GM23338 (cell line): Measurements from ENCODE around the gene MEGF6. TPM values are rescaled to one million over a fixed set of nuclear protein-coding genes. Genes with fewer than 3 reads are reported as not detected.

Experiments used
- ATAC-seq: fragments of 200-7000 bp; cut with Tn5 transposase; 3 replicates; pipeline ENCODE4 v1.9.1; 2020
- DNase-seq: peaks from one replicate; pipeline ENCODE4 v3.0.0-alpha.2; 2015; ENCODE audit warnings: low spot score
- H2AFZ ChIP-seq: fragments of 200-600 bp; sonication (generic); 2 replicates; pipeline ENCODE4 v1.8.0; 2016; ENCODE audit warnings: antibody characterized with exemption, mild to moderate bottlenecking, moderate library complexity
- H3F3A ChIP-seq: fragments of 200-600 bp; sonication (generic); replicated peaks from 2 replicates; pipeline ENCODE4 v1.8.0; 2017; ENCODE audit warnings: antibody characterized with exemption, mixed run types, low read depth
- H3K27ac ChIP-seq: fragments of 200-600 bp; sonication (generic); 2 replicates; pipeline ENCODE4 v1.6.1; 2016; ENCODE audit warnings: low read depth
- H3K27me3 ChIP-seq: fragments of 200-600 bp; sonication (generic); 2 replicates; pipeline ENCODE4 v1.8.0; 2016; ENCODE audit warnings: mild to moderate bottlenecking, mixed run types, moderate library complexity; ENCODE audit not compliant: insufficient read depth
- H3K36me3 ChIP-seq: fragments of 200-600 bp; sonication (generic); 2 replicates; pipeline ENCODE4 v1.8.0; 2016; ENCODE audit warnings: mild to moderate bottlenecking; ENCODE audit not compliant: insufficient read depth
- H3K4me1 ChIP-seq: fragments of 200-600 bp; sonication (generic); 2 replicates; pipeline ENCODE4 v1.8.0; 2016; ENCODE audit warnings: mild to moderate bottlenecking, moderate library complexity; ENCODE audit not compliant: insufficient read depth
- H3K4me2 ChIP-seq: fragments of 200-600 bp; sonication (generic); 2 replicates; pipeline ENCODE4 v1.7.1; 2017; ENCODE audit warnings: mixed run types
- H3K4me3 ChIP-seq: fragments of 200-600 bp; sonication (generic); 2 replicates; pipeline ENCODE4 v1.6.1; 2016; ENCODE audit warnings: mixed run types
- H3K79me2 ChIP-seq: fragments of 200-600 bp; sonication (generic); replicated peaks from 2 replicates; pipeline ENCODE4 v1.8.0; 2017; ENCODE audit warnings: mild to moderate bottlenecking; ENCODE audit not compliant: insufficient read depth
- H3K9me2 ChIP-seq: fragments of 200-600 bp; sonication (generic); 2 replicates; pipeline ENCODE4 v1.8.0; 2017; ENCODE audit not compliant: insufficient read depth
- H4K20me1 ChIP-seq: fragments of 200-600 bp; sonication (generic); replicated peaks from 2 replicates; pipeline ENCODE4 v1.8.0; 2017; ENCODE audit warnings: mild to moderate bottlenecking; ENCODE audit not compliant: insufficient read depth
- H3K27ac Mint-ChIP-seq: 2 replicates; pipeline ENCODE4 v1.8.0; 2020; ENCODE audit warnings: inconsistent platforms, mild to moderate bottlenecking, moderate library complexity, mixed read lengths
- H3K27me3 Mint-ChIP-seq: 3 replicates; pipeline ENCODE4 v1.8.0; 2022; ENCODE audit warnings: low read depth, mild to moderate bottlenecking, moderate library complexity, mixed read lengths, inconsistent platforms; ENCODE audit not compliant: insufficient read depth, poor library complexity
- H3K36me3 Mint-ChIP-seq: 3 replicates; pipeline ENCODE4 v1.8.0; 2021; ENCODE audit warnings: low read depth, mild to moderate bottlenecking, inconsistent platforms, moderate library complexity, mixed read lengths
- H3K4me1 Mint-ChIP-seq: 3 replicates; pipeline ENCODE4 v1.8.0; 2020; ENCODE audit warnings: mild to moderate bottlenecking, inconsistent platforms, mixed read lengths
- H3K4me3 Mint-ChIP-seq: 3 replicates; pipeline ENCODE4 v1.8.0; 2021; ENCODE audit warnings: moderate library complexity, mild to moderate bottlenecking, inconsistent platforms, mixed read lengths
- H3K9me3 Mint-ChIP-seq: 3 replicates; pipeline ENCODE4 v1.8.0; 2020; ENCODE audit warnings: moderate library complexity, mild to moderate bottlenecking, inconsistent platforms, mixed read lengths
- CTCF ChIP-seq, 2 experiments: fragments of 200-600 bp in 1 of 2; sonication (generic) in 1 of 2; conservative IDR thresholded peaks; 2 replicates each; pipeline versions ENCODE4 v1.5.1 to v1.6.1; 2016 to 2017; ENCODE audit warnings: antibody characterized with exemption in 2 of 2, low read depth in 2 of 2, mild to moderate bottlenecking in 2 of 2, moderate library complexity in 1 of 2
- ETS1 ChIP-seq: IDR thresholded peaks from 2 replicates; pipeline ENCODE4 v1.6.1; 2016; ENCODE audit warnings: antibody characterized with exemption
- EZH2phosphoT487 ChIP-seq: fragments of 200-600 bp; sonication (generic); IDR thresholded peaks from one replicate; pipeline ENCODE4 v1.8.1; 2018; ENCODE audit warnings: antibody characterized with exemption; ENCODE audit not compliant: unreplicated experiment
- POLR2AphosphoS5 ChIP-seq: IDR thresholded peaks from 2 replicates; pipeline ENCODE4 v1.6.1; 2016; ENCODE audit warnings: antibody characterized with exemption, low read depth
- ZNF114 ChIP-seq: fragments of 250-450 bp; sonication (Bioruptor Pico); IDR thresholded peaks from 2 replicates; pipeline ENCODE4 v1.5.0; 2020; ENCODE audit warnings: mild to moderate bottlenecking, moderate library complexity
- ZNF331 ChIP-seq: fragments of 250-450 bp; sonication (Bioruptor Pico); IDR thresholded peaks from 2 replicates; pipeline ENCODE4 v1.5.0; 2020; ENCODE audit warnings: low read depth, mild to moderate bottlenecking, moderate library complexity
- polyA plus RNA-seq: library from polyadenylated mRNA; unstranded; fragments of >200 nt; fragmentation: Nextera tagmentation; extraction: Ambion mirVana; gene quantifications from 2 replicates; pipeline ENCODE4 v1.2.1, GENCODE V29; 2016
- total RNA-seq: library from RNA; depleted of rRNA; stranded (reverse); fragments of >200 nt; shearing (Covaris generic); gene quantifications from 2 replicates; pipeline ENCODE4 v1.2.3, GENCODE V29; 2014

The MEGF6 gene
- total and polyA plus RNA-seq, 2 experiments from 2014 or later: 4.0 to 21.4 TPM

- Mint-ChIP-seq H3K4me3 (no peak overlapping the region), H3K27me3 (peaks cover 5% of the 10 kb centered on the region), H3K9me3 (no peaks in the 10 kb centered on the region), H3K4me1 (peaks cover 2% of the 10 kb centered on the region; the same call in 1 of the 3 replicates), H3K36me3 (no peaks in the 10 kb centered on the region; the same call in 2 of the 3 replicates), H3K27ac (no peak overlapping the region)
- Histone ChIP-seq H3K4me3 (no peak overlapping the region), H3K79me2 (no peaks in the 10 kb centered on the region), H3K4me1 (no peaks in the 10 kb centered on the region), H2AFZ (no peak overlapping the region), H3K36me3 (no peaks in the 10 kb centered on the region), H4K20me1 (no peaks in the 10 kb centered on the region), H3K27me3 (no peaks in the 10 kb centered on the region), H3F3A (no peaks in the 10 kb centered on the region), H3K27ac (no peak overlapping the region), H3K9me2 (no peaks in the 10 kb centered on the region), H3K4me2 (no peak overlapping the region)
- TF ChIP-seq CTCF (conservative IDR thresholded peaks at IDR 0.05; ENCODE audit: low read depth in 2 of 2) (no peak), ZNF331 (CRISPR knock-in tag) (no peak), ETS1 (no peak)
- ATAC-seq (no peak), DNase-seq (no peak)
Measured at GRCh38 chr1:3463891-3464648, 147.2 kb downstream of the MEGF6 start.

- Mint-ChIP-seq H3K36me3 (peaks cover 4% of the 10 kb centered on the region; the same call in 1 of the 3 replicates), H3K9me3 (no peaks in the 10 kb centered on the region; the same call in 2 of the 3 replicates), H3K4me1 (peaks cover 7% of the 10 kb centered on the region), H3K27ac (no peak overlapping the region), H3K27me3 (peaks cover 7% of the 10 kb centered on the region), H3K4me3 (no peak overlapping the region)
- Histone ChIP-seq H3K27me3 (no peaks in the 10 kb centered on the region), H3K4me1 (no peaks in the 10 kb centered on the region), H3K27ac (no peak overlapping the region), H3K4me2 (no peak overlapping the region), H3F3A (no peaks in the 10 kb centered on the region), H3K36me3 (no peaks in the 10 kb centered on the region), H3K79me2 (no peaks in the 10 kb centered on the region), H2AFZ (no peak overlapping the region), H3K9me2 (no peaks in the 10 kb centered on the region), H3K4me3 (no peak overlapping the region), H4K20me1 (no peaks in the 10 kb centered on the region)
- ATAC-seq: no peak
- no peak for DNase-seq
- TF ChIP-seq ETS1 (no peak), ZNF114 (CRISPR knock-in tag) (no peak), POLR2AphosphoS5 (no peak), CTCF (conservative IDR thresholded peaks at IDR 0.05; ENCODE audit: low read depth in 2 of 2) (no peak), ZNF331 (CRISPR knock-in tag) (no peak), EZH2phosphoT487 (no peak)
Measured at GRCh38 chr1:3463408-3463863, 147.9 kb downstream of the MEGF6 start.
